DOHH2 (cell line): ENCODE results near the gene ZMYM2.

Experiments
- EZH2phosphoT487 ChIP-seq: fragments of 200-600 bp; sonication (generic); IDR thresholded peaks from 2 replicates; pipeline ENCODE4 v1.6.1; 2017; ENCODE audit warnings: borderline replicate concordance, mild to moderate bottlenecking, antibody characterized with exemption, low read length, moderate library complexity, mixed read lengths
- TF ChIP-seq, protein P1 (sequence below): fragments of 200-600 bp; sonication (generic); IDR thresholded peaks from one replicate; pipeline ENCODE4 v1.5.1; 2014; ENCODE audit warnings: antibody characterized with exemption, mild to moderate bottlenecking, low read depth, low read length; ENCODE audit not compliant: poor library complexity, severe bottlenecking

DNA sequence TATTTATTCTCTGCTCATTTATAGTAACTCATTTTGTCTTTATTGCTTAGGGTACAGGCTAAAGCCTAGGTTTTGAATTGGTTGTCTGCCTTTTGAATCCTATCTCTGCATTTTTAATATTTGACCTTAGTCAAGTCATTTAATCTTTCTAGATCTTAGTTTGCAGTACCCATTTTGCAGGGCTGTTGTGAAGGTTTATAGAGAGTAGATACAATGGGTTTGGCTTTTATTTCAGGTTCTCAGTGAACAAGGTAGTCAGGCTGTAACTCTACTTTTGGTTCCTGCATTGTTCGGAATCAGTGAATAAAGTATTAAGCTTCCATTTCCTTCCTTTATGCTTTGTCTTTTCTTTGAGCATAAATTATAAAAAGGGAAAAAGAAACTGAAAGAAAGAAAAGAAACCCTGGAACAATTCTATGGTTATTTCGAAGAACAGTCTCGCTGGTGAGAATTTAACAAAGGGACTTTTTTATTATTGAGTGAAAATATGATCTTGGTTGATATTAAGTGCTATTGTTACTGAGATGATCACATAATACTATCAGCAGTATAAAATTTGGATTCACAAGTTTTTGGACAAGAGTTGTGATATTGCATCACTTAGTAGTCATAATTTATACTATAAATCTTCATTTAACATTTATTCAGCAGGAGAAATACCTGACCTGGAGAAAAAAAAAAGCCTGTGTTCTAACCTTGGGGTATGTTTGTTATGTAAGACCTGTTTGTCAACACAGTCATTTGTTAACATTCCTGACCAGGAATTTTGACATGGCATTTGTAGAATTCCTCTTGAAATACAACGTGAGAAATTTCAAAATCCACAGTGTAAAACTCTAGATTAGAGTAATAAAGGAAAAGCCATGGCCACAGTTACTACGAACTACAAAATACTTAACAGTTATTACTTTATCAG lies 91.3 kb downstream of the ZMYM2 start:
- TF ChIP-seq, protein P1, sequence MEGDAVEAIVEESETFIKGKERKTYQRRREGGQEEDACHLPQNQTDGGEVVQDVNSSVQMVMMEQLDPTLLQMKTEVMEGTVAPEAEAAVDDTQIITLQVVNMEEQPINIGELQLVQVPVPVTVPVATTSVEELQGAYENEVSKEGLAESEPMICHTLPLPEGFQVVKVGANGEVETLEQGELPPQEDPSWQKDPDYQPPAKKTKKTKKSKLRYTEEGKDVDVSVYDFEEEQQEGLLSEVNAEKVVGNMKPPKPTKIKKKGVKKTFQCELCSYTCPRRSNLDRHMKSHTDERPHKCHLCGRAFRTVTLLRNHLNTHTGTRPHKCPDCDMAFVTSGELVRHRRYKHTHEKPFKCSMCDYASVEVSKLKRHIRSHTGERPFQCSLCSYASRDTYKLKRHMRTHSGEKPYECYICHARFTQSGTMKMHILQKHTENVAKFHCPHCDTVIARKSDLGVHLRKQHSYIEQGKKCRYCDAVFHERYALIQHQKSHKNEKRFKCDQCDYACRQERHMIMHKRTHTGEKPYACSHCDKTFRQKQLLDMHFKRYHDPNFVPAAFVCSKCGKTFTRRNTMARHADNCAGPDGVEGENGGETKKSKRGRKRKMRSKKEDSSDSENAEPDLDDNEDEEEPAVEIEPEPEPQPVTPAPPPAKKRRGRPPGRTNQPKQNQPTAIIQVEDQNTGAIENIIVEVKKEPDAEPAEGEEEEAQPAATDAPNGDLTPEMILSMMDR: no peak
- TF ChIP-seq EZH2phosphoT487: no peak
